Activated CD8-positive, alpha-beta T cell treated with anti-CD3 and anti-CD28 coated beads for 36 hours (primary cell): ENCODE results near the gene SCRG1. TPM values are rescaled to one million over a fixed set of nuclear protein-coding genes. Genes with fewer than 3 reads are reported as not detected.

Experiments used
- ATAC-seq: fragments of 200-7000 bp; cut with Tn5 transposase; one replicate; pipeline ENCODE4 v1.10.0; 2021; ENCODE audit warnings: mild to moderate bottlenecking, moderate library complexity
- CTCF ChIA-PET: fragments of 350-600 bp; sonication (Branson Sonifier 250); formaldehyde crosslinking; loops from one replicate; lab custom pipeline; 2021; ENCODE audit warnings: antibody characterized with exemption; lab: Charles Lee
- POLR2A ChIA-PET: fragments of 350-600 bp; sonication (Branson Sonifier 250); formaldehyde crosslinking; loops from one replicate; lab custom pipeline; 2021; ENCODE audit warnings: antibody characterized with exemption; lab: Charles Lee
- DNase-seq: peaks from one replicate; pipeline ENCODE4 v3.0.0-alpha.2; 2020
- H3K27ac Mint-ChIP-seq: one replicate; pipeline ENCODE4 v1.8.0; 2021; ENCODE audit warnings: mild to moderate bottlenecking, mixed read lengths
- H3K27me3 Mint-ChIP-seq: one replicate; pipeline ENCODE4 v1.8.0; 2021; ENCODE audit warnings: mixed read lengths
- H3K36me3 Mint-ChIP-seq: one replicate; pipeline ENCODE4 v1.8.0; 2021; ENCODE audit warnings: low read depth, mixed read lengths
- H3K4me1 Mint-ChIP-seq: one replicate; pipeline ENCODE4 v1.8.0; 2021; ENCODE audit warnings: low read depth, mixed read lengths
- H3K4me3 Mint-ChIP-seq: one replicate; pipeline ENCODE4 v1.8.0; 2021; ENCODE audit warnings: mild to moderate bottlenecking, moderate library complexity, mixed read lengths
- H3K9me3 Mint-ChIP-seq: one replicate; pipeline ENCODE4 v1.8.0; 2021; ENCODE audit warnings: mixed read lengths
- CTCF ChIP-seq: fragments of 200-600 bp; IDR thresholded peaks from one replicate; pipeline ENCODE4 v1.8.0; 2022; ENCODE audit warnings: antibody characterized with exemption, mild to moderate bottlenecking
- intact Hi-C: fragments of 100-400 bp; cut with micrococcal nuclease; formaldehyde crosslinking; loops from one replicate; pipeline ENCODE4 v1.10.0; 2022
- total RNA-seq, 2 experiments: library from RNA; stranded (reverse); gene quantifications; one replicate each; pipeline ENCODE4 v1.2.3, GENCODE V29; 2021

The SCRG1 gene
- total RNA-seq, 2 experiments from 2014 or later, result not detected

- intact Hi-C loops, result loop anchor here (5.0 kb wide), 1 partner anchor 403 kb away; no protein-coding TSS in a partner anchor
- POLR2A ChIA-PET, result no interaction called here
- no peaks in the 10 kb centered on the region for H3K4me1 Mint-ChIP-seq
These were observed 16.2 kb upstream of the SCRG1 start for GRCh38 chr4:173415092-173415491.

GRCh38 chr4:173414456-173414855 is 15.5 kb upstream of the SCRG1 start:
- Mint-ChIP-seq H3K27ac (no peak overlapping the region), H3K36me3 (no peaks in the 10 kb centered on the region), H3K27me3 (no peaks in the 10 kb centered on the region), H3K9me3 (no peaks in the 10 kb centered on the region), H3K4me1 (no peaks in the 10 kb centered on the region), H3K4me3 (no peak overlapping the region)
- no peak for TF ChIP-seq CTCF
- intact Hi-C loops, result no loop called here
- ChIA-PET CTCF (interaction anchor here (0.6 to 8.8 kb wide), 4 partner anchors 38 to 387 kb away, joined by 3 to 91 read pairs (median 9); no protein-coding TSS in a partner anchor), POLR2A (no interaction called here)
- no peak for ATAC-seq
- no peak for DNase-seq

More at GRCh38 chr4:173415092-173415491, 16.2 kb upstream of the SCRG1 start:
- Mint-ChIP-seq H3K36me3 (no peaks in the 10 kb centered on the region), H3K27ac (no peak overlapping the region), H3K9me3 (no peaks in the 10 kb centered on the region), H3K27me3 (no peaks in the 10 kb centered on the region), H3K4me3 (no peak overlapping the region)
- no peak for TF ChIP-seq CTCF
- ATAC-seq, result no peak
- CTCF ChIA-PET, result interaction anchor here (0.6 to 8.8 kb wide), 2 partner anchors 37 to 96 kb away, joined by 3 to 91 read pairs; no protein-coding TSS in a partner anchor
- no peak for DNase-seq

- intact Hi-C loops, result no loop called here
- no peaks in the 10 kb centered on the region for H3K27me3 Mint-ChIP-seq
- no peaks in the 10 kb centered on the region for H3K36me3 Mint-ChIP-seq
- no peaks in the 10 kb centered on the region for H3K9me3 Mint-ChIP-seq
- TF ChIP-seq CTCF, result no peak
- POLR2A ChIA-PET, result no interaction called here
- DNase-seq (no peak), ATAC-seq (no peak)
- CTCF ChIA-PET, result interaction anchor here (1.0 to 8.8 kb wide), 6 partner anchors 10 to 400 kb away, joined by 3 to 91 read pairs (median 8); no protein-coding TSS in a partner anchor
- no peaks in the 10 kb centered on the region for H3K4me1 Mint-ChIP-seq
- no peak overlapping the region for H3K4me3 Mint-ChIP-seq
- H3K27ac Mint-ChIP-seq, result no peak overlapping the region
These were observed 14.1 kb upstream of the SCRG1 start for GRCh38 chr4:173413036-173413435.

- Mint-ChIP-seq H3K4me3 (no peak overlapping the region), H3K27me3 (no peaks in the 10 kb centered on the region), H3K27ac (no peak overlapping the region), H3K4me1 (no peaks in the 10 kb centered on the region), H3K36me3 (no peaks in the 10 kb centered on the region), H3K9me3 (no peaks in the 10 kb centered on the region)
- intact Hi-C loops, result no loop called here
- POLR2A ChIA-PET, result no interaction called here
- CTCF ChIA-PET, result interaction anchor here (0.9 to 8.8 kb wide), 5 partner anchors 37 to 398 kb away, joined by 3 to 91 read pairs (median 4); no protein-coding TSS in a partner anchor
- no peak for DNase-seq
- no peak for ATAC-seq
- no peak for TF ChIP-seq CTCF
These were observed 12.3 kb upstream of the SCRG1 start for GRCh38 chr4:173411106-173411693.

- ChIA-PET POLR2A (no interaction called here), CTCF (interaction anchor here (1.0 to 3.7 kb wide), 3 partner anchors 11 to 122 kb away, joined by 4 to 11 read pairs (median 6); no protein-coding TSS in a partner anchor)
- TF ChIP-seq CTCF, result no peak
- H3K27ac Mint-ChIP-seq, result no peak overlapping the region
- intact Hi-C loops, result no loop called here
- ATAC-seq (no peak), DNase-seq (no peak)
- no peaks in the 10 kb centered on the region for H3K9me3 Mint-ChIP-seq
- H3K27me3 Mint-ChIP-seq, result no peaks in the 10 kb centered on the region
- H3K36me3 Mint-ChIP-seq, result no peaks in the 10 kb centered on the region
- H3K4me1 Mint-ChIP-seq, result no peaks in the 10 kb centered on the region
- H3K4me3 Mint-ChIP-seq, result no peak overlapping the region
These were observed 11.2 kb upstream of the SCRG1 start for GRCh38 chr4:173410079-173410478.
